Left ventricle myocardium inferior (tissue), 1 donor: ENCODE data around the gene IRF2. TPM values are rescaled to one million over a fixed set of nuclear protein-coding genes. Genes with fewer than 3 reads are reported as not detected.

ENCODE experiments used
- DNase-seq: peaks from one replicate; pipeline ENCODE4 v3.0.0-alpha.2; 2020
- H3K27ac ChIP-seq: fragments of 200-600 bp; replicated peaks from 2 replicates; pipeline ENCODE4 v1.8.0; 2021
- H3K27me3 ChIP-seq: fragments of 200-600 bp; 2 replicates; pipeline ENCODE4 v1.8.0; 2021; ENCODE audit warnings: low read depth
- H3K36me3 ChIP-seq: fragments of 200-600 bp; 2 replicates; pipeline ENCODE4 v1.8.0; 2021
- H3K4me1 ChIP-seq: fragments of 200-600 bp; 2 replicates; pipeline ENCODE4 v1.8.0; 2021
- H3K4me3 ChIP-seq: fragments of 200-600 bp; 2 replicates; pipeline ENCODE4 v1.8.0; 2021; ENCODE audit warnings: mild to moderate bottlenecking, moderate library complexity
- H3K9me3 ChIP-seq: fragments of 200-600 bp; replicated peaks from 2 replicates; pipeline ENCODE4 v1.8.0; 2021
- CTCF ChIP-seq: fragments of 200-600 bp; IDR thresholded peaks from 2 replicates; pipeline ENCODE4 v1.8.0; 2021; ENCODE audit warnings: antibody characterized with exemption, mild to moderate bottlenecking, borderline replicate concordance
- intact Hi-C: fragments of 100-400 bp; cut with micrococcal nuclease; formaldehyde crosslinking; loops from one replicate; pipeline ENCODE4 v1.11.0; 2022
- total RNA-seq: library from RNA; stranded (reverse); fragmentation: NEBNext Ultra II Directional; extraction: Animal tissue kit (Norgen Biotek cat#: 25700); gene quantifications from one replicate; pipeline ENCODE4 v1.2.1, GENCODE V29; 2021
- donor health status: DM: no; HTN: yes; CAD: no; lungs with severe emphysema.

Gene IRF2
- total RNA-seq, 1 donor from 2014 or later, result 25.9 TPM

- Histone ChIP-seq H3K36me3 (no peaks in the 10 kb centered on the region), H3K27ac (no peak overlapping the region), H3K4me3 (no peak overlapping the region), H3K9me3 (no peaks in the 10 kb centered on the region), H3K27me3 (no peaks in the 10 kb centered on the region), H3K4me1 (peaks cover 52% of the 10 kb centered on the region)
- intact Hi-C loops, result no loop called here
- no peak for DNase-seq
- no peak for TF ChIP-seq CTCF
Observed at GRCh38 chr4:184350213-184350817, 124.0 kb downstream of the IRF2 start.

- peaks cover 52% of the 10 kb centered on the region for H3K4me1 ChIP-seq
- DNase-seq, result no peak
Observed at GRCh38 chr4:184349283-184350039, 124.9 kb downstream of the IRF2 start.

GRCh38 chr4:184348311-184349233 is 125.8 kb downstream of the IRF2 start:
- DNase-seq, result peak; percentile 43
- Histone ChIP-seq H3K4me3 (no peak overlapping the region), H3K27me3 (no peaks in the 10 kb centered on the region), H3K27ac (peak overlapping the region; percentile 92), H3K4me1 (peaks cover 58% of the 10 kb centered on the region), H3K9me3 (no peaks in the 10 kb centered on the region), H3K36me3 (no peaks in the 10 kb centered on the region)
- intact Hi-C loops, result no loop called here
- no peak for TF ChIP-seq CTCF

More at GRCh38 chr4:184349283-184350039, 124.9 kb downstream of the IRF2 start:
- Histone ChIP-seq H3K36me3 (no peaks in the 10 kb centered on the region), H3K9me3 (no peaks in the 10 kb centered on the region), H3K4me3 (no peak overlapping the region), H3K27me3 (no peaks in the 10 kb centered on the region), H3K27ac (peak overlapping the region; percentile 92)
- intact Hi-C loops, result no loop called here
- no peak for TF ChIP-seq CTCF

- H3K27ac ChIP-seq, result peak overlapping the region; percentile 92
- no peaks in the 10 kb centered on the region for H3K36me3 ChIP-seq
- DNase-seq, result peak; percentile 37
- H3K4me1 ChIP-seq, result peaks cover 69% of the 10 kb centered on the region
- intact Hi-C loops, result no loop called here
- no peaks in the 10 kb centered on the region for H3K27me3 ChIP-seq
- H3K4me3 ChIP-seq, result peak overlapping the region; percentile 5
- no peaks in the 10 kb centered on the region for H3K9me3 ChIP-seq
- no peak for TF ChIP-seq CTCF
Observed at GRCh38 chr4:184347251-184348239, 126.8 kb downstream of the IRF2 start.
